T follicular helper cell (primary cell): ENCODE data around the gene ZFPM1.
"Not testable (repeated sequence)": the region's sequence is repeated elsewhere in the genome, so short reads cannot be mapped to it uniquely, and the experiment has no call there.

Experiments used
- DNase-seq: peaks from one replicate; pipeline ENCODE4 v3.0.0-alpha.2; 2020; ENCODE audit warnings: low read depth
- total RNA-seq, 2 experiments: gene quantifications; one replicate each; lab custom pipeline; 2026; lab: John Stamatoyannopoulos, UW

ZFPM1 gene
- total RNA-seq, result 11.3 to 22.3 reads per million in 2 experiments

- no peak for DNase-seq
Observed at GRCh38 chr16:88453217-88453531, at the start of gene ZFPM1. Gene ZFPM1 (plus strand): TSS chr16:88453280. CDS start chr16:88453639, 359 bp downstream.

- DNase-seq, result no peak
Observed at GRCh38 chr16:88403794-88404581, 49.1 kb upstream of the ZFPM1 start.

GRCh38 chr16:88404769-88405168 lies 48.3 kb upstream of the ZFPM1 start:
- DNase-seq, result no peak

- no peak for DNase-seq
Observed at GRCh38 chr16:88405216-88406060, 47.6 kb upstream of the ZFPM1 start.

GRCh38 chr16:88406096-88407041 lies 46.7 kb upstream of the ZFPM1 start:
- DNase-seq, result no peak

GRCh38 chr16:88407042-88407420 lies 46.0 kb upstream of the ZFPM1 start:
- no peak for DNase-seq

- DNase-seq, result no peak
Observed at GRCh38 chr16:88407807-88408206, 45.3 kb upstream of the ZFPM1 start.

GRCh38 chr16:88408561-88409142 lies 44.4 kb upstream of the ZFPM1 start:
- no peak for DNase-seq

- DNase-seq, result no peak
Observed at GRCh38 chr16:88409296-88410065, 43.6 kb upstream of the ZFPM1 start.

- DNase-seq, result not testable (repeated sequence)
Observed at GRCh38 chr16:88410297-88410968, 42.6 kb upstream of the ZFPM1 start.

- no peak for DNase-seq
Observed at GRCh38 chr16:88411951-88412576, 41.0 kb upstream of the ZFPM1 start.

- DNase-seq, result no peak
Observed at GRCh38 chr16:88412766-88413165, 40.3 kb upstream of the ZFPM1 start.

GRCh38 chr16:88413231-88413630 lies 39.8 kb upstream of the ZFPM1 start:
- DNase-seq, result no peak

- no peak for DNase-seq
Observed at GRCh38 chr16:88413631-88414030, 39.4 kb upstream of the ZFPM1 start.

GRCh38 chr16:88414521-88415380 lies 38.3 kb upstream of the ZFPM1 start:
- DNase-seq, result no peak

GRCh38 chr16:88415381-88415705 lies 37.7 kb upstream of the ZFPM1 start:
- DNase-seq, result no peak

GRCh38 chr16:88415713-88416323 lies 37.3 kb upstream of the ZFPM1 start:
- no peak for DNase-seq

GRCh38 chr16:88416686-88417085 lies 36.4 kb upstream of the ZFPM1 start:
- DNase-seq, result no peak
